HCEC 1CT (cell line): ENCODE data around the gene C6orf58.

Experiments used
- DNase-seq: peaks from one replicate; pipeline ENCODE4 v3.0.0-alpha.2; 2017

The C6orf58 gene

DNA sequence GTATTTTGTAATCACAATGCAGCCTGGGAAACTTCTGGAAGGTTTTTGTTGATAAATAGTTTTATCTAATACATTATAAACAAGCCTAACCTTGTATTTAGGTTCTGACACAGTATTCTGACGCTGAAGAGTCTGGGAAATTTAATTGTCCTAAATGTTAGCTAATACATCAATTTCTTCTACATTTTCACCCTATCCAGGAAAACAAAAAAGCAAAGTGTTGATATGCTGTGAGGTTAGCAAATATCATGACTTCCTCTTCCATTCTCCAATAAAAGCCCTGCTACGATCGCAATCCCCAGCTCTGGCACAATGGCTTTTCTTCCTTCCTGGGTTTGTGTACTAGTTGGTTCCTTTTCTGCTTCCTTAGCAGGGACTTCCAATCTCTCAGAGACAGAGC is at the start of gene C6orf58:
TSS of gene C6orf58 (plus strand) at position 301 of the 400 bp plus-strand sequence. CDS start at position 313, 12 bp downstream.
- no peak for DNase-seq

DNA sequence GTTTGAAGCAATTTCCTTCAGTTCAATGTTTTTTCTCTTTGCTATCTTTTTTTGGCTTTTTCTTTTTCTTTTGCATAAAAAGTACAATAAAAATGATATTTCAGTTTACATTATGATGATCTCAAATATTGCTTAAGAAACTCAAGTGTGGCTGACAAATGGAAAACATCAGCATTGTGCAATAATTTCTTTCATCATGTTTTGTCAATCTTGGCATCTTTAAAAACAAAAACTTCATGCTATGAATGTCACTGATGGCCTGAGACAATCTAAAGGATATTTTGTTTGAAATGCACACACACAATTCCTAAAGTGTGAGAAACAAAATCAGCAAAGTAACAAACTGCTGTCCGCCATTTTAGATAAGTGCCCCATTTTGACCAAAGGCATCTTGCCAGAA is 44.0 kb upstream of the C6orf58 start:
- no peak for DNase-seq

DNA sequence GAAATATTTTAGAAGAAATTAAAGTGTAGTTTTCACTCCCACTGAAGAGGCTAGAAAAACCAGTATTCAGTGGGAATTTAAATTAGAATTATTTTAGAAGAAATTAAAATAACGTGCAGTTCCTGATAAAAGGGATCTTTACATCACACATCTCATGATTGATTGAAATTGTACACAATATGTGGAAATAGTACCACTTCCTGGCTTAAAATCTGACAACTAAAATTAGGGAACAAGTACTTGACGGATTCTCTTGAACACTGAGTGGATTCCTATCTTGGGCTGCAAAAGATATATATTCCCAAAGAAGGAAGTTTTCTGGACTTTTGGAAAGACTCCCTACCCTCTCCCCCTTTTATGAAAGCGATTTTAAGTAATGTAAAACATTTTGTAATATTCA is 43.2 kb upstream of the C6orf58 start:
- no peak for DNase-seq

DNA sequence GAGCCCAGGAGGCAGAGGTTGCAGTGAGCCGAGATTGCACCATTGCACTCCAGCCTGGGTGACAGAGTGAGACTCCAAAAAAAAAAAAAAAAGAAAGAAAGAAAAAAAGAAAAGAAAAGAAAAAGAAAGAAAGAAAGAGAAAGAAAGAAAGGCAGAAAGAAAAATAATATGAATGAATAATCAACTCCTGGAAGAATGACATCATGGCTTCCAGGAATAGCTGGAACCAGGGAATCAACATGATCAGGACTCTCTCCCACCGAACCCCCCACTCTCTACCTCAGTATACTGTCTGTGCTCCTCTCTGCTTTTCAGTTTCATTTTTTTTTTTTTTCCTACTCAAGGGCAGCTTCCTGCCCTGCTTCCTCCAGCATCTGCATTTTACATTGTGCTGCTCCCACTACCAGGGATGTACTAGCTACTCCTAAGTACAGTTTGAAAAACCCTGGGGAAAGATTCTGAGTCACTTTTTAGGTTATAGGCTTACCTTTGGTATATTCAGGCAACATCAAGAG is 38.2 kb upstream of the C6orf58 start:
- DNase-seq, result no peak

DNA sequence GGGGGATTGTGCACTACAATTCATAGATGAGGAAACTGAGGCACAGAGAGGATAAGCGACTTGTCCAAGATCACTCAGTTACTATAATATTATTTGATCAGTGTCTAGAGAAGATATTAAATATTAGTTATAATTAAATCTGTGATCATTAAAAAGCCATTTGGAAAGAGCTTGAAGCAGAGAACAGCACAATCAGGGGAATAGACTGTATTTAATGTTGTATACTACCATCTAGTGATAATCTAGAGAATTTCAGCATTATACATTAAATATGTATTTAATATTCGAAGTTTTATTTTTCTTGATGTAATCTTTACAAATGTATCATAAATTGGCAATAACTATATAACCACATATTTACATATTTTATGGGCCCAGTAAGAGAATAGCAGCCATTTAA is 37.7 kb upstream of the C6orf58 start:
- peak; percentile 54 for DNase-seq

DNA sequence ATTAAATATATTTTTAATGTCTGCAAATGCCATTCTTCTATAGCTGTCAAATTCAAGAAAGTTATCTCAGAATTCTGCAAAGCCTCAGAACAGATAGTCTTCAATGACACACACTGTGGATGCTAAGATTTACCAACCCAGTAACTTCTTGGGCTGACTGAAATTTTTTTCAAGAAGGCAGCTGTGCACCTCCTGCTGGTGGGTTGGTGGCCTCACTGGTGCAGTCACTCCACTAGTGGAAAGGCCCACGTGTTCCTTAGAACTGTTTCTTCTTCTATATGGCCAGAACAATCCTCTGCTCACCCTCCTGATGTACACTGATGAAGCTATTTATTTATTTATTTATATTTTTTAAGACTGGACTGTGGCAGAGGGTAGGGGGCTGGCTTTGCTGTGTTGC is 29.8 kb upstream of the C6orf58 start:
- no peak for DNase-seq

DNA sequence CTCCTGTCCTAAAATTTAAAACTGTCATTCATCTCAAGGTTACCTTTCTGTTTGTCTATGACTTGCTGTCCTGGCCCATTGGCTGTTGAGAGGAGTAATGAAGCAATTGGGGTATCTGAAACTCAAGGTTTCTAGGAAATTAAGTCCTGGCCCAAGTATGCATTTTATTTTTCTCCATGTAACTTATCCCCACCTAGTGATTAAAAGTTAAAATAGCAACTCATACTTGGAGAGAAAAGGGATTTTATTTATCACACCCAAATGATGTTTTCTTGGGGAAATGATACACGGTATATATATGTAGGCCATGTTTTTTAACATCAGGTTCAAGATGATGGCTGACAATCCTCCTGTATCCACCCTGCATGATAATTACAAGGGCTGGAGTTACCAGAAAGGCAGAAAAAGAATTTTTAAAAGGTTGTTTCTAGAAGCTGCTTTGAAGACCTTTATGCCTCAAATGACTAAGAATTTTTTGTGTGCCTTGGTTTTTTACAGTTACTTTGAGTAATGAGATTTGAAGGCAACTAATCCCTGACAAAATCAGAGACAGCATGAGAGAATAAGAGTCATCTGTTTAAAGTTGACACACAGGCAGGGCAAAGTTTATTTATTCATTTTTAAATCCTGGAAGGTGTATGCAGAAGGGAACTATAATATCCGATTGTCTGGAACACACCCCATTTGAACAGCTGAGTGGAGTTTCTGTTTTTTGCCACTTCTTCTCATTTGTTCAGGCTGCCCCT is 28.9 kb upstream of the C6orf58 start:
- peak; percentile 33 for DNase-seq

DNA sequence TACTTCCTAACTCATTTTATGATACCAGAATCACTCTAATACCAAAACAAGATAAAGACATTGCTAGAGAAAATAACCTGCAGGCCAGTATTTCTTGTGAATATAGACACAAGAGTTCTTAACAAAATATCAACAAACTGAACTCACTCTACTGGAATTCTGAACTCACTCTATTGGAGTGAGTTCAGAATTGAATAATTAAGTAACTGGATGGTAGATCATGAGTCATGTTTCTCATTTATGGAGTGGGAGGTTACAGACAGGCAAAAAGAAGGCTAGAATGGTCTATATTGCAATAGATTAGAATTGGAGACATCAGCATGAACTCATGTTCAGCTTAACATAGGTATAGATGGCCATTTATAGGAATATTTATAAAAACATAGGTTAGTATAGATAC is 26.6 kb upstream of the C6orf58 start:
- peak; percentile 61 for DNase-seq

DNA sequence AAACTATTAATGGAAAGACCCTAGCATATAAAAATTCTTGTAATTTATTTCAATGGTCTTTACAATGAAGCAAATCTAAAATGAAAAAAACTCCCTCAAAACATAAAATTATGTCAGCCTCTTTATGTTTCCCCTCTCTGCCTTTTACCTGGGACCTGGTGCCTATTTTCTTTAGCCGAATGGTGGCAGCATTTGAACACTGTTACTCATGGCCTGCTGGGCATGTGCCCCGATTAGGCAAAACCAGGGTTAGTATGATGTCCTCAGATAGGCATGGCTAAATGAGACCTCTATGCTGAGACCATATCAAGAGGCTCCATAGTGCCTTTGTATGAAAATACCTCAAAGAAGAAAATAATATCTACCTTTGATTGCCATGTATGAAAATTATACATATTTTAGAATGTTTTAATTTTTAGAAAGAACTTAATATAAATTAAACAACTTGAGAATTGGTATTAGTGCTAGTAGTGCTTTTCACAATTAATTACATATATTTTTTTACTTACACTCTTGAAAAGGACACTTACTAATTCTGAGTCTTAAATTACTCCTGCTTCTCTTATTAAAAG is 22.5 kb upstream of the C6orf58 start:
- peak; percentile 67 for DNase-seq

DNA sequence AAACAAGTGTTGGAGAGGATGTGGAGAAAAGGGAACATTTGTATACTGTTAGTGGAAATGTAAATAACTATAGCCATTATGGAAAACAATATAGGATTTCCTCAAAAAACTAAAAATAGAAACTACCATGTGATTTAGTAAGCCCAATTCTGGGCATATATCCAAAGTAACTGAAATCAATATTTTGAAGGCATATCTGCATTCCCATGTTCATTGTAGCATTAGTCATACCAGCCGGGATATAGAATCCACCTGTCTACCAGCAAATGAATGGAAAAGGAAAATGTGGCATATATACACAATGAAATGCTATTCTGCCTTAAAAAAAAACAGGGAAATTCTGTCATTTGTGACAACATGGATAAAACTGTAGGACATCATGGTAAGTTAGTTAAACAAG is 15.3 kb upstream of the C6orf58 start:
- DNase-seq, result peak; percentile 34

DNA sequence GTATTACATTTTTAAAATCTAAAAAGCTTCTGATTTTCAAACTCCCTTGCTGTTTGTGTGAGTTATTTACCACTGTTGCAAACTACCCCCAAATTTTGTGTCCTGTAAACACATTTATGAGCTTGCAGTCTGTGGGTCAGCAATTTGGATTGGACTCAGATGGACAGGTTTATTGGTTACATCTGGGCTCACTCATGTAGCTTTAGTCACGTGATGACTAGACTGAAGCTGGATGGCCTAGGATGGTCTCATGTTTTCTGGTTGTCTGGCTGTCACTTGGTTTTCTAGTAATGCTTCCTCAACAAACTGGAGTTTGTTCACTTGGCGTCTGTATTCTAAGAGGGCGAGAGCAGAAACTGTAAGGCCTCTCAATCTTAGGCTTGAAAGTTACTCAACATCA is 12.2 kb upstream of the C6orf58 start:
- DNase-seq, result no peak

DNA sequence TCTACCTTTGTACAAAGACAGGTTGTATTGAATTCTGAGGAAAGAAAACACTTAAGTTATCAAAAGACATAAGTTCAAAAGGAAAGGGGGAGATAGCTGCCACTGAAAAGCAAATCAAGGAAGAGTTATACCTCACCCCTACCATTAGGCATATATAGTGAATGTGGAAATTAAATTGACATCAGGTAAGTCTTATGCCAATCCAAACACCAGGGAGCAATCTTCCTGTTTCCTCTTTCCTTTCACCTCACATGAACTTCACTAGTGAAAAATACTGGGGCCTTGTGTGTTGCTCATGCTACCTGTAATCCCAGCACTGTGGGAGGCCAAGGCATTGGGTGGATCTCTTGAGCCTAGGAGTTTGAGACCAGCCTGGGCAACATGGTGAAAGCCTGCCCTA is 10.9 kb upstream of the C6orf58 start:
- DNase-seq, result no peak

DNA sequence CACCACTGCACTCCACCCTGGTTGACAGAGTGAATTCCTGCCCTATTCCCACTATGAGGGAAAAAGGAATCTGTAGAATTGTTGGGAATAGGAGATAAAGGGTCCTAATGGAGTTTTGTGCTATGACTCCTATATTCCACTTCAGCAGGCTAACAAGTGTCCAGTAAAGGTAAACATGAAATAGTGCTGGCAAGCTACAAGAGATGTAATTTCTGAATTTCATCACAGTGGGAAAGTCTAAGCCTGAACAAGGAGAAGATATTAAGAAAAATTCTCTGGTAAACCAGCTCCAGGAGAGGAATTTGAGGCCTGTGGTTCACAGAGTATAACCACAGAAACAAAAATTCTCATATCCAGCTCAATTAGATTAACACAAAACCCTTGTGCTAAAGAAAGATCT is 10.3 kb upstream of the C6orf58 start:
- DNase-seq, result no peak

DNA sequence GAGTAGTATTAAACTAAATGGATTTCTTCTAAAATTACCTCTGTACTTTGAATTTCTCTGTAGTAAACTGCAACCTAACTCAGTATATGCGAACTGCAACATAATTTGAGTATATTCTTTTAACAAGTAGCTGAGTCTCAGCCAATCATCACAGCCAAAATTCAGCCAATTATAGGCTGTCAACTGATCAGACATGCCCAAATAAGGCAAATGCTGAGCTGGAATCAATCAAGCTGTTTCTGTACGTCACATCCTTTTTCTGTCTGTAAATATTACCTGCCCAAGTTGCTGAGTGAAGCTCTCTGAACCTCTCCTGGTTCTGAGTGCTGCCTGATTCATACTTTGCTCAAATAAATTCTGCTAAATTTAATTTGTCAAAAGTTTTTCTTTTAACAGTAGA is 9.5 kb upstream of the C6orf58 start:
- no peak for DNase-seq

DNA sequence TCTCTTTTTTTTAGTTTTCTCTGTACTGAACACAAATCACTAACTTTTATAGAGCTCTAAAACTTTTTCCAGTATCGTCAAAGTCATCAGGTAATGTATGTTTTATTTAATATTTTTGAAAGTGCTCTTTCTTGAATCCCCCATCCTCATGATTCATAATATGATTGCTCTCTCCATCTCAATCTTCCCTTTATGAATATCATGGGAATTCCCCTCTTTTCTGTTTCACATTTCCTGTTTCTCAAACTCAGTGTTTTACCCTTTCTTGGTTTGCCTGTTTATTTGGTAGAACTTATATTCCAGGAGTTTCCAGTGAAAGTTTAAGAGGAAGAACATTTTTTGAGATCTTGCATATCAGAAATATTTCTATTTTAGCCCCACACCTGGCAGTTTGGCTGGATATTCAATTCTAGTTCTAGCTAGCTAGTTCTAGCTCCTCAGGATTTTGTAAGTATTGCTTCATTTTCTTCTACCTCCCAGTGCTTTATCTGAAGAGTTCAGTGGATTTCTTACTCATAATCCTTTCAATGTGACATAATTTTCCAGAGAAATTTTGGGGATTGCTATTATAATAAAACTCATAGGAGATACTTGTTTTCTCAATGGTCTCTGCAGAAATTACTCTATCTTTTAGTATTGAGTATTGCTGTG is 6.1 kb upstream of the C6orf58 start:
- no peak for DNase-seq

DNA sequence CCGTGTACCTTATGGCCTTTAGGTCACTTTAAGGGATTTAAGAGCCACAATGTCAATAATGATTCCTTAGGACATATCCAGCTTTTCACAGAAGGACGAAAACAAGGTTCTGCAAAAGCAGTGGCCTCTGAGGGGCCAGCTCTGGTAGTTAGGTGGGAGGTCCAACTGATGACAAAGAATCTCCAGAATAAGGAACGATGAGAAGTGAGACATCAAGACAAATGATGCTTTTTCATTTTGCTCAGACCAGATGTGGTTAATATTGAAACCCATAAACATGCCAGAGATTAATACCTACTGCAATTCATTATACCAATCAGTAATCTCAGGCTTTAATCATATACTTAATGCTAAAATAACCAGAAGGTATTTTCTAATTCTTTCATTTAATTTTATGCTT is 1.9 kb downstream of the C6orf58 start:
- DNase-seq, result no peak

DNA sequence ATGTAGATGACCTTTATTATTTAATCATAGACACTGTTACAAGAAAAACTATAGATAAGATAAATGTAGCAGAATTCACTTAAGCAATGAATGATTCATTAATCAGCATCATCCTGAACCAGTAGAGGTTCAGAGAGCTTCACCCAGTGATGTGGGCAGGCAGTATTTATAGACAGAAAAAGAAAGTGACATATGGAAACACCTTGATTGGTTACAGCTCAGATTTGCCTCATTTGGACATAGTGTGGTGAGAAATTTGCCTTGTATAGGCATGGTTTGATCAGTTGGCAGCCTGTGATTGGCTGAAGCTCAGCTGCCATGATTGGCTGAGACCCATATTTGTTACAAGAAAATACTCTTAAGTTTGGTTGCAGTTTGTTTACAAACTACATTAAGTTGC is 4.6 kb downstream of the C6orf58 start:
- DNase-seq, result no peak

DNA sequence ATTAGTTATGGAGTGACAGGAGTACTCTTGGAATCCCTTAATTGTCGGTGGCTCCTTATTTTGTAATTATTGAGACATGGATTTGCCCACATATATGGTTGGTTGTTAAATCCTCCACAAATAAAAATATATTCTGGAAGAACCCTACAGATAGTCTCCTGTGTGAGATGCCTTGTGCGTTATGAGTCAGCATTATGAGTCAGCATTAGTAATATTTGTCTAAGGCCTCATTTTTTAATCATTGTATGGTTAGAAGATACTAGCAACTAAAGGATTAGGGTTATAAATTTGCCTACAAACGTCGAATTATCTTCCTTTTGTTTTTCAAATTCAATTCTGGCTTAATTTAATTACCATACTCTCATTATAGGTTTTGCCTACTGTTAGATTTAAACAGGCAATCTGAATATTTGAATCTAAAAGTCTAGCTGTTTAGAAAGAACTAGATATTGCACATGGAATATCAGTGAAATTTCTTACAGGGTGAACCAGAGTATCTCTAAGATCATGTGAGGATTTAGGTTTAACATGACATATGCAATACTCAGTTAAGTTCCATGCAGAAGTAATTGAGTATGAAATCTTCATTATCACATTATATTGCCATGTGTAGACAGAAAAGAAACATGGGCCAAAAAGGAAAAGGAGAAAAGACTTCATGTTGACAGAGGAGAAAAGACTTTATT is 5.9 kb downstream of the C6orf58 start:
- peak; percentile 85 for DNase-seq

DNA sequence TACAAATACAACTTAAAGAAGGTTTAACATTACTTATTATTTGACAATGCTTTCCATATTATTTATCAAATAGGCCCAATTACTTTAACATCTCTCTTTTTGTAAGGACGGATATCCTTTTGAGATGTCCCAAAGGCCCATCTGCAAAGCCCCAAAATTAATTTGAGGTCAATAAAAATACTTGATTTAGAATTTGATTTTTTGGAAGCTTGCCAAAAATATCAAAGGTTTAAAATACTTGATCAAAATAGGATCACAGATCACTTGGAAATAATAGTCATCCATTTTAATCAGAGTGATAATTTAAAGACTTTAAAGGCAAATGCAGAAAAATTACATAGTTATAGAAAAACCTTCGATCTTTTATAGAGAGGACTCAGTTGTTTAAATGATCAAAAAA is 8.1 kb downstream of the C6orf58 start:
- no peak for DNase-seq

DNA sequence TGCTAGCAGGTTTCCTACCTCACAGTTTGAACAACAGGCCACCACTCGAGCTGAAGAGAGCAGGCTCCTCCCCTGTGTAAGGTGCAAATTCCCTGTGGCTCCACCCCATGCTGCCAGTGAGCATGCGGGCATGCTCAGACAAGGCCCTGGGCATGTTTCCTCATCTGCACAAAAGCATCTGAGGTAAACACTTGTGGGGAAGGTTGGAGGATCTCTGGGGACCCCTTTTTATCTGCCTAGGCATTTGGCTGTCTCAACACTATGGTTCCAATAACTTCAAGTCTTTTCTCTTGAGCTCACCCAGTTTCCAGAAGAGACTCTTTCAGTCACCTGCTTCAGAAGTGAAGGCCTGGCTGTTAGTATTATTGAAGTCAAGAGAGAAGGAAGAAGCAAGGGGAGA is 9.4 kb downstream of the C6orf58 start:
- no peak for DNase-seq

DNA sequence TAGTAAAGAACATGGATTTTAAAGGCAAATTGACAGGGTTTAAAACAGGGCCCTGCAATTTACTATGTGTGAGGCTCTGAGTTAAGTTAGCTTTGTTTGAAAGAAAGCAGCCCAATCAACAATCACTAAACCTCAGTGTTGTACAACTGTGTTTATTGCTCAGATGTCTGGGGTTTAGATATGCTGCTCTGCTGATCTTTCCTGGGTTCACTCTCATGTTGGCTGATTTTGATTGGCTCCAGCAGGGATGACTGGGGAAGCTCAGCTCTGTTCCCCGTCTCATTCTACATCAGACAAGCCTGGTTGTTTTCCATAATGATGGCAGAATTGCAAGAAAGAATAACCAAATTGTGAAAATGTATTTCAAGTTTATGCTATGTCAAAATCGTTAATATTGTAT is 10.9 kb downstream of the C6orf58 start:
- no peak for DNase-seq

DNA sequence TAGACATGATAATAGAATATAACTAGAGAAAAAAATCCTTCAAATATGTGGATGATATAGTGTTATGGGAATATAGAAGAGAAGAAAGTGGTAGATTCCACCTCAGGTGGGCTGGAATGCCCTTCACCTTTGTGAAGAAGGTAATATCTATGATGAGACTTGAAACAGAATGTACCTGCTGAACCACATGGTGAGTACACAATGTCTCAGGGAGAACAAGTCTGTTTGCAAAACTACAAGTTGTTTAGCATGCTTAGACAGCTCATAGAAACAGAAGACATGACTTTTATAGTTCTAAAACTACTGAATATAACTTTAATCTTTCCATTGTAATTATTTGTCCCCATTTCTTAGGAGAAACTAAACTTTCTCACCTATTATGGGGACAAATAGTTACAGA is 12.2 kb downstream of the C6orf58 start:
- DNase-seq, result no peak

DNA sequence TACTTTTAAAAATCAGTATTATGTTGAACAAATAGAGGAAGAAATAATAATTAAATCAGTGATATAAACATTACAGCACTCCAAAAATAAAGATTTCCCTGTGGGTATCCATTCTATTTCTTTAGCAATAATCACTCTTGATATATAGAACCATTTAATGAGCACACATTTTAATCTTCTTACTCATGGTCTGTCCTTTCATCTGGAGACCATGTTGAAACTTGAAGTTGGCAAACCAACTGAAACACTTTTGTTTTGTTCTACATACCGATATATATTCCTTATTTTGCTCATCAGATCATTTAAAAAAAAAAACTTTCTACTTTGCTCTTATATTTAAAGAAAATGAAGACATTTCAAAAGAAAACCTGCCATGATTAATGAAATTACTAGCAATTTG is 13.4 kb downstream of the C6orf58 start:
- DNase-seq, result no peak

DNA sequence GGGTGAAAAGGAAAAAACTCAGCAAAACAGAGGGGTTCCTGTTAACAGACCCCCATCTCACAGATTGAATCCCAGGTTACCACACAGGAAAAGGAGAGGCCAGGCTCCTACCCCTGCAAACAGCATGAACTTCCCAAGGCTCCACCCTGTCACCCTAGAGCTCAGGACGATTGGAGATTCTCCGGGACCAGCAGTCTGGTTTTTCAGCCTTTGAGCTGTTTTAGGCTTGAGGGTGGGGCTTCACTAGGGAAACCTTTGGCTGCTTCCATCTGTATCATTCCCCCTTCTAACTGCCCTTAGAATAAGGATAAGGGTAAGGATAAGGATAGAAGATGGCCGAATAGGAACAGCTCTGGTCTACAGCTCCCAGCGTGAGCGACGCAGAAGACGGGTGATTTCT is 16.0 kb downstream of the C6orf58 start:
- DNase-seq, result no peak
